Ishikawa (cell line): ENCODE data around the gene CLASP1.

Source experiments
- CEBPB ChIP-seq: IDR thresholded peaks from 2 replicates; pipeline ENCODE4 v1.6.1; 2012
- CREB1 ChIP-seq: IDR thresholded peaks from 2 replicates; pipeline ENCODE4 v1.6.1; 2012; ENCODE audit warnings: low read depth
- EGR1 ChIP-seq: IDR thresholded peaks from 2 replicates; pipeline ENCODE4 v1.6.1; 2012
- EP300 ChIP-seq: IDR thresholded peaks from 2 replicates; pipeline ENCODE4 v1.6.1; 2012; ENCODE audit warnings: borderline replicate concordance
- FOXM1 ChIP-seq: IDR thresholded peaks from 2 replicates; pipeline ENCODE4 v1.6.1; 2012; ENCODE audit warnings: low read depth, borderline replicate concordance
- NFIC ChIP-seq: IDR thresholded peaks from 2 replicates; pipeline ENCODE4 v1.6.1; 2012
- RAD21 ChIP-seq: IDR thresholded peaks from 2 replicates; pipeline ENCODE4 v1.6.1; 2012; ENCODE audit warnings: low read depth
- TAF1 ChIP-seq: IDR thresholded peaks from 2 replicates; pipeline ENCODE4 v1.6.1; 2012; ENCODE audit warnings: low read depth, mild to moderate bottlenecking
- TCF12 ChIP-seq: IDR thresholded peaks from 2 replicates; pipeline ENCODE4 v1.6.1; 2012; ENCODE audit warnings: low read depth
- TEAD4 ChIP-seq: IDR thresholded peaks from 2 replicates; pipeline ENCODE4 v1.6.1; 2012
- YY1 ChIP-seq: IDR thresholded peaks from 2 replicates; pipeline ENCODE4 v1.6.1; 2012; ENCODE audit warnings: low read depth
- ZBTB7A ChIP-seq: IDR thresholded peaks from 2 replicates; pipeline ENCODE4 v1.6.1; 2012; ENCODE audit warnings: low read depth
- TF ChIP-seq, protein P1 (sequence below): IDR thresholded peaks from 2 replicates; pipeline ENCODE4 v1.6.1; 2012
- TF ChIP-seq, protein P2 (sequence below): IDR thresholded peaks from 2 replicates; pipeline ENCODE4 v1.6.1; 2012
- TF ChIP-seq, protein P3 (sequence below): IDR thresholded peaks from 2 replicates; pipeline ENCODE4 v1.6.1; 2012; ENCODE audit warnings: low read depth, mild to moderate bottlenecking

CLASP1 gene

DNA sequence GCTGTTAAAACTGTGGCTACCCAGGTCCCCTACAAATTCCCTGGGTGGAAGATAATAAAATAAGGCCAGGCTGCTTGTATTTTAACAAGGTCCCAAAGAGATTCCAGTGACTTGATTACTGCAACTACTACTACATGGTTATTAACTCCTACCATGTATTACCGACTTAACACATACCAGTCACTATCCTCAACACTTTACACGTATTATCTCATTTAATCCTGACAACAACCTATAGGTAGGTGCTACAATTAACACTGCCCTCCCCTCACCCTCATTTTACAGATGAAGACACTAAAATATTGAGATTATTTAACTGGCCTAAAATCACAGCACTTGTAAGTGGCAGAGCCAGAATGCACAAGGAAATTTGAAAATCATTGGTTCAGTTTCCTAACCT, 5.4 kb downstream of the CLASP1 start:
- TF ChIP-seq CREB1 (no peak), FOXM1 (no peak), NFIC (no peak), YY1 (no peak), RAD21 (no peak), EP300 (no peak), EGR1 (no peak), TEAD4 (no peak), TCF12 (no peak), TAF1 (no peak), CEBPB (no peak), ZBTB7A (no peak)
- TF ChIP-seq, protein P1, sequence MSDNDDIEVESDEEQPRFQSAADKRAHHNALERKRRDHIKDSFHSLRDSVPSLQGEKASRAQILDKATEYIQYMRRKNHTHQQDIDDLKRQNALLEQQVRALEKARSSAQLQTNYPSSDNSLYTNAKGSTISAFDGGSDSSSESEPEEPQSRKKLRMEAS = no peak
- TF ChIP-seq, protein P2, sequence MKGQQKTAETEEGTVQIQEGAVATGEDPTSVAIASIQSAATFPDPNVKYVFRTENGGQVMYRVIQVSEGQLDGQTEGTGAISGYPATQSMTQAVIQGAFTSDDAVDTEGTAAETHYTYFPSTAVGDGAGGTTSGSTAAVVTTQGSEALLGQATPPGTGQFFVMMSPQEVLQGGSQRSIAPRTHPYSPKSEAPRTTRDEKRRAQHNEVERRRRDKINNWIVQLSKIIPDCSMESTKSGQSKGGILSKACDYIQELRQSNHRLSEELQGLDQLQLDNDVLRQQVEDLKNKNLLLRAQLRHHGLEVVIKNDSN = no peak
- TF ChIP-seq, protein P3, sequence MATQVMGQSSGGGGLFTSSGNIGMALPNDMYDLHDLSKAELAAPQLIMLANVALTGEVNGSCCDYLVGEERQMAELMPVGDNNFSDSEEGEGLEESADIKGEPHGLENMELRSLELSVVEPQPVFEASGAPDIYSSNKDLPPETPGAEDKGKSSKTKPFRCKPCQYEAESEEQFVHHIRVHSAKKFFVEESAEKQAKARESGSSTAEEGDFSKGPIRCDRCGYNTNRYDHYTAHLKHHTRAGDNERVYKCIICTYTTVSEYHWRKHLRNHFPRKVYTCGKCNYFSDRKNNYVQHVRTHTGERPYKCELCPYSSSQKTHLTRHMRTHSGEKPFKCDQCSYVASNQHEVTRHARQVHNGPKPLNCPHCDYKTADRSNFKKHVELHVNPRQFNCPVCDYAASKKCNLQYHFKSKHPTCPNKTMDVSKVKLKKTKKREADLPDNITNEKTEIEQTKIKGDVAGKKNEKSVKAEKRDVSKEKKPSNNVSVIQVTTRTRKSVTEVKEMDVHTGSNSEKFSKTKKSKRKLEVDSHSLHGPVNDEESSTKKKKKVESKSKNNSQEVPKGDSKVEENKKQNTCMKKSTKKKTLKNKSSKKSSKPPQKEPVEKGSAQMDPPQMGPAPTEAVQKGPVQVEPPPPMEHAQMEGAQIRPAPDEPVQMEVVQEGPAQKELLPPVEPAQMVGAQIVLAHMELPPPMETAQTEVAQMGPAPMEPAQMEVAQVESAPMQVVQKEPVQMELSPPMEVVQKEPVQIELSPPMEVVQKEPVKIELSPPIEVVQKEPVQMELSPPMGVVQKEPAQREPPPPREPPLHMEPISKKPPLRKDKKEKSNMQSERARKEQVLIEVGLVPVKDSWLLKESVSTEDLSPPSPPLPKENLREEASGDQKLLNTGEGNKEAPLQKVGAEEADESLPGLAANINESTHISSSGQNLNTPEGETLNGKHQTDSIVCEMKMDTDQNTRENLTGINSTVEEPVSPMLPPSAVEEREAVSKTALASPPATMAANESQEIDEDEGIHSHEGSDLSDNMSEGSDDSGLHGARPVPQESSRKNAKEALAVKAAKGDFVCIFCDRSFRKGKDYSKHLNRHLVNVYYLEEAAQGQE = no peak

DNA sequence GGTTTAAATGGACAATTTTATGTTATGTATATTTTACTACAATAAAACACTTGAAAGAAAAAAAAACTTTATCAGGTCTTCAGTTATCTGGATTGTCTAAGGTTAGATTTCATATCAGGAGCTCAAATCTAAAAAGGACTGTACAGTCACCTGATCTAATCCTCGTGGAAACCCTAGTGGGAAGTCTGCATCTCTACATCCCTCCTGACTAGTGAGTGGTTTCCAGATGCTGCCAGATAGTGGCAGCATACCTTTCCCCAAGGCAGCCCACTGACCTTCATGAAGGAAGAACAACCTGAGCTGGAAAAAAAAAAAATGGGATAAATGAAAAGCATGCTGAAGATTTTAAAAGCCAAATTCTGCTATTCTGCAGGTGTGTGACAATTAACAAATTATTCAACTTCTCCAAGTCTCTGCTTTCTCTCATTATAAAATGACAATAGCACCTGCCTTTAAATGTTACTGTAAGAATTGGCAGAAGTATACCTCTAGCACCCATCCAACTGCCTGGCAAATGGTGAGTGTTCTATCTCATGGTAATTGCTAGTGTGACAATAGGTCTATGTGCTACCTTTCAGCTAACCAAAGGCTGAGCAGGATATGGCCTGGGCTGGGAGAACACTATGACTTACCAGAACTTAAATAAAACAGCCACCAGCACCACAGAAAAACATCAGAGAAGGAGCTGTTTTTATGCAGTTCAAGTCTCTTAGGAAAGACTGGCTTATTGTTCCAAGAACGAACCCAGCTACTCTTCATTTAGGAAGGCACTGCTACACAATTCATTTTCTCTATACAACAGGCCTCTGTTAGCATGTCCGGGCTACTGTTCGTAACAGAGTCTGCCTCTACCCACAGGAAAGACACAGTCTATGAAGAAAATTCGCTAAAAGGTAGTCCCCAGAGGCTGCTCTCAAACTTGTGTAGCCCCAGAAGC, 8.6 kb downstream of the CLASP1 start:
- no peak for TF ChIP-seq TCF12

DNA sequence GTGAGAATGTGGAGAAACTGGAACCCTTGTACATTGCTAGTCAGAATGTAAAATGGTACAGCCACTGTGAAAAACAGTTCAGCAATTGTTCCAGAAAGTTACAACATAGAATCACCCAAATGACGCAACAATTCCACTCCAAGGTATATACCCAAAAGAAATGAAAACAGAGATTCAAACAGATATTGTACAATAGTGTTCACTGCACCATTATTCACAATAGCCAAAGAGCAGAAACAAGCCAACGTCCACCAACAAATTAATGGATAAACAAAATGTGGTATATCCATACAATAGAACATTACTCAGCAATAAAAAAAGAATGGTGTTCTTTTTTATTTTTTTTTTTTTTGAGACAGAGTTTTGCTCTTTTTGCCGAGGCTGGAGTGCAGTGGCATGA, 10.9 kb downstream of the CLASP1 start:
- TF ChIP-seq NFIC = no peak
- TF ChIP-seq CEBPB = peak; percentile 22; the same call in 1 of the 2 replicates
- no peak for TF ChIP-seq FOXM1

DNA sequence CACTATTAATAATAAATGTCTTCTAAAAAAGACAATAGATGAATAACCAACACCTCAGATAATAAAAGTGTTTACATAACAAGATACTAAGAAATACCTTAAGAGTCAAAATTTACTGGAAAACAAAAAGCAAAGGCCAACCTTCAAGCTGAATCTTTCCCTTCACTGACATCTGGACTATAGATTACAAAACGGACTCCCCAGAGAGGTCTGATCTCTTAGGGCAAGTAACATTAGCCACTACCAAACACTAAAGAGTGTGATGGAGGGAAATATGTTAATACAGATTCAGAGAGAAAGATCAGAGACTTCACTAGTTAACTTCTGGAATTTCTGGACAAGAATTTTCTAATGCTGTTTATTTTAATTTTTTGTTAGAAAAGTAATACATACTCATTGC, 13.9 kb downstream of the CLASP1 start:
- TF ChIP-seq, protein P3 = no peak
- no peak for TF ChIP-seq YY1
- no peak for TF ChIP-seq FOXM1
- TF ChIP-seq RAD21 = no peak
- TF ChIP-seq TCF12 = no peak
- no peak for TF ChIP-seq CEBPB
- no peak for TF ChIP-seq NFIC
- TF ChIP-seq TAF1 = no peak
- TF ChIP-seq TEAD4 = no peak
- no peak for TF ChIP-seq CREB1
- TF ChIP-seq, protein P2 = no peak
- TF ChIP-seq, protein P1 = no peak

DNA sequence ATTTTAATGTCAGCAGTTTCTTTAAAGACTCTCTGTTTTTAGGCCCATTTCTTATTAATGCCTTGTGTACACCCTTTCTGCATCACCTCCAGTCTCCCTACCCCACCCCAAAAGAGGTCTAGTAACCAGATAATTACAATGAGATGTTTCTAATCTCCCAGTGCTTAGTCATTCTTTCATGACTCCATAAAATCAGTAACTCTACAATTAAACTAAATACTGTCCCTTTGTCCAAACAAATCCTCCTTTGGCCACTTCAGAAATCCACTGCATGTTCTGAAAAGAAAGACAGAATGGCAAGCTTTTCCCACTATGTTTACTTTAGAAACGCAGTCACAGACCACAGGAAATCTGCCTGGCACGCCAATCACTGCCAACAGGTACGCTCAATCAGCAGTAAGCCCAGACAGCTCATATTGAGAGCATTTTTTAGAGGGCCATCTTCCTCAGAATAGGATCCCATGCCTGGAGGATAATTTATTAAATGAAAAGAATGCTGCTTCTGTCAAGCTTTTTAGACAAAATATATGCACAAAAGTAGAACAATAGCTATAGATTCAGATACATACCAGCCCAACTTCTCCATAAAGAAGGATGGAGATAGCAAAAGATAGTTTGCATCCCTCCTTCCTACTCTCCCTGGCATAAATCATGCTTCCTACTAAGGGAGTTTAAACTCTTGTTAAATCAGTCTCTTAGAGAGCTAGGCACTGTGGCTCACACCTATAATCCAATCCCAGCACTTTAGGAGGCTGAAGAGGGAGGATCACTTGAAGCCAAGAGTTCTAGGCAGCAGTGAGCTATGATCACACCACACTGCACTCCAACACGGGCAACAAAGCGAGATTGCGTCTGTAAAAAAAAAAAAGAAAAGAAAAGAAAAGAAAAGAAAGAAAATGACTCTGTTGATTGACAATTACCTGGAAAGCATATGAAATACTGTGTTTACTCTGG, 14.6 kb downstream of the CLASP1 start:
- TF ChIP-seq NFIC (no peak), CEBPB (no peak), TCF12 (no peak), FOXM1 (no peak), RAD21 (no peak), EP300 (no peak), TEAD4 (no peak), ZBTB7A (no peak), TAF1 (no peak), YY1 (no peak), CREB1 (no peak), EGR1 (no peak)
- TF ChIP-seq, protein P3 = no peak
- TF ChIP-seq, protein P1 = no peak
- TF ChIP-seq, protein P2 = no peak
